Measurements from ENCODE around the gene ADGRF4.

DNA sequence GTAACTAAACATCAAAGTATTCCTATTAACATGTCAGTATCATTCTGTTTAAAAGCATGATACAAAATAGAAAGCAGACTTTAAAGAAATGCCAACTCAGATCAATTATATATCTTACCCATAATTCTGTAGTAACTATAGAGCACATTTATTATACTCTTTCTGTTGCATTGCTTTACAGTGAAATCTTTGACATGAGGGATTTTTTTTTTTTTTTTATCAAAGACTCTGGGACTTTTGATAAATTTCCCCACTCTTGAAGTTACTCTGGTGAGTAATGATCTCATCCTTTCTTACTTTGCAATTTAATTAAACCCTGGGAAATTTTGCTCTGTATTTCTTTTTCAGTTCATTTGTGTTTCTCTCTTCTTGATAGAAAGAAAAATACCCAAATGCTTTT, 17.4 kb downstream of the ADGRF4 start:
- TF ChIP-seq POLR2AphosphoS5 (IDR thresholded peaks at IDR 0.05; ENCODE audit: low read depth, low read length) (no peak), SIN3A (IDR thresholded peaks at IDR 0.05; ENCODE audit: borderline replicate concordance, insufficient read depth, low read length) (no peak), TAF1 (IDR thresholded peaks at IDR 0.05; ENCODE audit: borderline replicate concordance, insufficient read depth, low read length) (no peak)
- TF ChIP-seq, protein P1, sequence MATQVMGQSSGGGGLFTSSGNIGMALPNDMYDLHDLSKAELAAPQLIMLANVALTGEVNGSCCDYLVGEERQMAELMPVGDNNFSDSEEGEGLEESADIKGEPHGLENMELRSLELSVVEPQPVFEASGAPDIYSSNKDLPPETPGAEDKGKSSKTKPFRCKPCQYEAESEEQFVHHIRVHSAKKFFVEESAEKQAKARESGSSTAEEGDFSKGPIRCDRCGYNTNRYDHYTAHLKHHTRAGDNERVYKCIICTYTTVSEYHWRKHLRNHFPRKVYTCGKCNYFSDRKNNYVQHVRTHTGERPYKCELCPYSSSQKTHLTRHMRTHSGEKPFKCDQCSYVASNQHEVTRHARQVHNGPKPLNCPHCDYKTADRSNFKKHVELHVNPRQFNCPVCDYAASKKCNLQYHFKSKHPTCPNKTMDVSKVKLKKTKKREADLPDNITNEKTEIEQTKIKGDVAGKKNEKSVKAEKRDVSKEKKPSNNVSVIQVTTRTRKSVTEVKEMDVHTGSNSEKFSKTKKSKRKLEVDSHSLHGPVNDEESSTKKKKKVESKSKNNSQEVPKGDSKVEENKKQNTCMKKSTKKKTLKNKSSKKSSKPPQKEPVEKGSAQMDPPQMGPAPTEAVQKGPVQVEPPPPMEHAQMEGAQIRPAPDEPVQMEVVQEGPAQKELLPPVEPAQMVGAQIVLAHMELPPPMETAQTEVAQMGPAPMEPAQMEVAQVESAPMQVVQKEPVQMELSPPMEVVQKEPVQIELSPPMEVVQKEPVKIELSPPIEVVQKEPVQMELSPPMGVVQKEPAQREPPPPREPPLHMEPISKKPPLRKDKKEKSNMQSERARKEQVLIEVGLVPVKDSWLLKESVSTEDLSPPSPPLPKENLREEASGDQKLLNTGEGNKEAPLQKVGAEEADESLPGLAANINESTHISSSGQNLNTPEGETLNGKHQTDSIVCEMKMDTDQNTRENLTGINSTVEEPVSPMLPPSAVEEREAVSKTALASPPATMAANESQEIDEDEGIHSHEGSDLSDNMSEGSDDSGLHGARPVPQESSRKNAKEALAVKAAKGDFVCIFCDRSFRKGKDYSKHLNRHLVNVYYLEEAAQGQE (IDR thresholded peaks at IDR 0.05; ENCODE audit: insufficient read depth in 1 of 2, low read depth in 2 of 2, low read length in 2 of 2): no peak
